GOT3 (cell line): ENCODE measurements around the gene RABAC1.
"Not testable (repeated sequence)": the region's sequence is repeated elsewhere in the genome, so short reads cannot be mapped to it uniquely, and the experiment has no call there.

Experiments
- DNase-seq: peaks from one replicate; lab custom pipeline; 2025; ENCODE audit warnings: mixed read lengths; lab: John Stamatoyannopoulos, UW

RABAC1 gene

DNA sequence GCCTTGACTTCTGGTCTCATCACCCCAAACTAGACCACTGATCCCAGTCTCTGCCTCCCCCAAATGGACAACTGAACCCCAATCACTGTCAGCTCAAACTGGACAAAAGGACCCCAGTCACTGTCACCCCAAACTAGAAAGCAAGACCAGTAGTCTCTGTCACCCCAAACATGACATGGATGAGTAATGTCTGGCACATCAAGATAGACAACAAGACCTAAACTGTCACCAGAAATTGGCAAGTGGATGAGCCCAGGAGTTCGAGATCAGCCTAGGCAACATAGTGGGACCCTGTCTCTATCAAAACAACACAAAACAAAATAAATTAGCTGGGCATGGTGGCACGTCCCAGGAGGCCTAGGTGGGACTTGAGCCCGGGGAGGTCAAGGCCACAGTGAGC lies 12.0 kb downstream of the RABAC1 start:
- DNase-seq, result no peak

DNA sequence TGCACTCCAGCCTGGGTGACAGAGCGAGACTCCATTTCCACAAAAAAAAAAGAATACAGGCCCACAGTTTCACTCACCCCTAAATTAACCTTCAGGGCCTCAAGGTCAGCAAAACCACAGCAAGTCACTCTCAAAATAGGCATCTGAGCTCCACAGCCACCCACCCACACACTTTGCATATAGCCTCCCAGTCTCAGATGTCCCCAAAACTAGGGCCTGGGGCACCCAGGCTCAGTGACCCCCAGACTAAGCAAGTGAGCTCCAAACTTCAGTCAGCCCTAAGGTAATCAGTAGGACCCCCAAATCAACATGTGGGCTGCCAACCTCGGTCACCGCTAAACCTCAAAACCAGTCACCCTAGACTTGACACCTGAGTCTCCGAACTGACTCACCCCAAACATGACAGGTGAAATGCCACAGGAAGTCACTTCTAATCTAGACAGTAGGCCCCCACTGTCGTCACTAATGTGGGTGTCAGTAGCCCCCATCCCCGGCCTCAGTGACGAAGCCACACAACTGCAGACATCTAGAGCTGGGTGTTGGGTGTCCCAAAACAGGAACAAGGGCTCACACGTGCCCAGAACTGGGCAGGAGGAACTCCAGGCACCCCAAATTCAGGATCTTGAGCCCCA lies 13.9 kb downstream of the RABAC1 start:
- no peak for DNase-seq

DNA sequence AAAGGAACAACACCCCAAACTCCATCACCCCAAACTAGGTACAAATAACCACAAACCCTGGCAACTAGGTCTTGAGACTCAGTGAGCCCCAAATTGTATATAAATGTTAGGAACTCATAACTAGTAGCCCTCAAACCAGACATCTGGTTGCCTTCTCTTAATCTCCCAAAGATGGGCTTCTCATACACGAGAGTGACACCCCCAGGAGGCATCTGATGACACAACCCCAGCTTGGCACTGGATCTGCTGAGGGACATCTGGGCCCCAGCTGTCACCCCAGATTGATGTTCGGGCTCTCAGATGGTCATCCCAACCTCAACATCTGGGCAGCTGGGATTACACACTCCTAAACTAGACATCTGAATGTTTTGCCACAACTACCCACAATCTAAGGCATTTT lies 14.8 kb downstream of the RABAC1 start:
- DNase-seq, result no peak

DNA sequence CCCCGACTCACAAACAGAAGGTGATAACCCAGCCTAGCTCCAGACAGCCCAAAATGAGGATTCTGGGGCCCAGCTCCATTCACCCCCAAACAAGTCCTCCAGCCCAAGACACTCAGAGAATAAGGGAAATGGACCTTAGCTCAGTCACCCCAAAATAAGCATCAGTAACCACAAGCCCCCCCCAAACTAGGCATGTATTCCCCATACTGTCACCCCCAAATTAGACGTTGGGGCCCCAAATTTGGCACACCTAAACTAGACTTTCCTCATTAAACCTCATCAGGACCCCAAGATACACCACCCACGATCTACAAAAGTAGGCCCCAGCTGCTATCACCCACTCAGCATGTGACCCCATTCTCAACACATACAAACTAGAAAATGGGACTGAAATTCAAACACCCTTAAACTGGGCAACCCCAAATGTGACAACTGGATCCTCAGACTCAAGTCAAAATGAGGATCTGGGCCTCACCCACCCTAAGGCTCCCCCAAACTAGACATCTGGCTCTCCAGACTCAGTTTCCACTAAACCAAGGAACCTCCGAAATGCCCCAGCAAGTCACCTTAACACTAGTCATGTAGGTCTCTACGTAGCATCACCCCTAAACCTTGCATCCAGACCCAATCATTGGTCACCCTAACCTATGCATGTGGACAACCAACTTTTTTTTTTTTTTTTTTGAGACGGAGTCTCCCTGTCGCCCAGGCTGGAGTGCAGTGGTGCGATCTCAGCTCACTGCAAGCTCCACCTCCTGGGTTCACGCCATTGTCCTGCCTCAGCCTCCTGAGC lies 17.5 kb downstream of the RABAC1 start:
- DNase-seq, result no peak

DNA sequence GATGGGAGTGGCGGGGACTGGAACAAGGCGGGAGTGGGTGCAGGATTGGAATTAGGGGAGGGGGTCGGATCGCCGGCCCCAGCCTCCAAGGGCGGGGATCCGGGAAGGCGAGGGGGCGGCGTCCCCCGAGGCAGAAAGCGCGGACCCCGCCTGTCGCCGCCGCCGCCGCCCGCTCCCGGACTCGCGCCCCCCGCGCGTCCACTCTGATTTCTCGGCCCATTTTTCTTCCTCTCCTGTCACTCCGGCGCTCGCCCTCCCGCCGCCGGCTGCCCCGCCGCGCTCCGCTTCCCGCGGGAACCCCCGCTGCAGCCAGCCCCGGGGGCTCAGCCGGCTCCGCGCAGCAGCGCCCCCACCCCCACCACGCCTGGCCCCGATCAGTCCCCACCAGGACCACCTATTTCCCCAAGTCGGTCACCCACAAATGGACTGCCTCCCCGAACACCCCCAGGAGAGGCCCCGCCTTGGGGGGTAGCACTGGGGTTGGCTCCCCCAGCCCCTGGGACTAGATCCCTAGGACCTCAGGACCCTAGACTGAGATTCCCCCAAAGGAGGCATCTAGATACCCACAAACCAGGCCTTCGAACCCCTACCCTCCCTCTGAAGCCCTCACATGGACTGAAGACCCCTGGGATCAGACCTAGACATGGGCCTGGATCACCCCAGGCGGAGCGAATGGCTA lies 18.3 kb downstream of the RABAC1 start:
- no peak for DNase-seq

DNA sequence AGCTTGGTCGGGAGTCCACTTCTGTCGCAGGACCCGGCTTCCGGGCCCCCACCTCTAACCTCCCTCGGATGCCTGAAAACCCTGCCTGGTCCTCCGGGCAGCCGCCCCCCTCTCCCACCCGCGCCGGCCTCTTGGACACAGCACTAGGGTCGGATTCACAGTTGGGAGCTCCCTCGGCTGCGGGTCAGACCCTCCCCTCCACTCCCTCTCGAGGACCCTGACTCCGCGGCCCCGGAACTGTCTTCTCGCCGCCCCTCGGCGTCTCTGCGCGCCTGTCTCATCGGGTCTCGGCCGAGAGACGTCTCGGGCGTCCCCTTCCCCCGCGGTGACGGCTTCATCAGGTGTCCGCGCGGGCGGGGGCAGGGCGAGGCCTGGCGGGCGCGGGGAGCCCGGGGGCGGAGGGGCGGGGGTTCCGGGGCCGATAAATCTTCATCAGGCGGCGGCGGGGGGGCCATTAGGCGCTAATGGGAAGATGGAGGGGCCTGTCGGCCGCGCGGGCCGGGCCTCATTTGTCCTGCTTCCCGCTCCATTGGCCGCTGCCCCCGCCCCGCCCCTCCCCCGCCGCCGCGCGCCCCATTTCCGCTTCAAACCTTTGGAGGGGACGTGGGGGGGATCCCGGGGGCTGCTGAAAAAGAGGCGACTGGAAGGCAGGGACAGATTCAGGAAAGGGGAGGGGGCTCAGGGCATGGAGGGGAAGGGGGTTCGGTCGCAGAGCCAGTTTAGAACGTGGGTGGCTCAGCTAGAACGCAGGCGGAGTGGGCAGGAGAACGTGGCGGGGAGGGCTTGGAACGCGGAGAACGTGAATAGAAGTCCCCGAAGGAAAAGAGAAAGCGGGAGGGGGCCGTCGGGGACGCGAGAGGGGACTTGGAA lies 19.0 kb downstream of the RABAC1 start:
- no peak for DNase-seq

DNA sequence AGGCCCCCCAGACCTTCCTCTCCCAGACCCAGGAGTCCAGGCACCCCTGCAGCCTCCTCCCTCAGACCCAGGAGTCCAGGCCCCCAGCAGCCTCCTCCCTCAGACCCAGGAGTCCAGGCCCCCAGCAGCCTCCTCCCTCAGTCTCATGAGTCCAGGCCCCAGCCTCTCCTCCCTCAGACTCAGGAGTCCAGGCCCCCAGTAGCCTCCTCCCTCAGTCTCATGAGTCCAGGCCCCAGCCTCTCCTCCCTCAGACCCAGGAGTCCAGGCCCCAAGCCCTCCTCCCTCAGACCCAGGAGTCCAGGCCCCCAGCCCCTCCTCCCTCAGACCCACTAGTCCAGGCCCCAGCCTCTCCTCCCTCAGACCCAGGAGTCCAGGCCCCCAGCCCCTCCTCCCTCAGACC lies 19.9 kb downstream of the RABAC1 start:
- not testable (repeated sequence) for DNase-seq

DNA sequence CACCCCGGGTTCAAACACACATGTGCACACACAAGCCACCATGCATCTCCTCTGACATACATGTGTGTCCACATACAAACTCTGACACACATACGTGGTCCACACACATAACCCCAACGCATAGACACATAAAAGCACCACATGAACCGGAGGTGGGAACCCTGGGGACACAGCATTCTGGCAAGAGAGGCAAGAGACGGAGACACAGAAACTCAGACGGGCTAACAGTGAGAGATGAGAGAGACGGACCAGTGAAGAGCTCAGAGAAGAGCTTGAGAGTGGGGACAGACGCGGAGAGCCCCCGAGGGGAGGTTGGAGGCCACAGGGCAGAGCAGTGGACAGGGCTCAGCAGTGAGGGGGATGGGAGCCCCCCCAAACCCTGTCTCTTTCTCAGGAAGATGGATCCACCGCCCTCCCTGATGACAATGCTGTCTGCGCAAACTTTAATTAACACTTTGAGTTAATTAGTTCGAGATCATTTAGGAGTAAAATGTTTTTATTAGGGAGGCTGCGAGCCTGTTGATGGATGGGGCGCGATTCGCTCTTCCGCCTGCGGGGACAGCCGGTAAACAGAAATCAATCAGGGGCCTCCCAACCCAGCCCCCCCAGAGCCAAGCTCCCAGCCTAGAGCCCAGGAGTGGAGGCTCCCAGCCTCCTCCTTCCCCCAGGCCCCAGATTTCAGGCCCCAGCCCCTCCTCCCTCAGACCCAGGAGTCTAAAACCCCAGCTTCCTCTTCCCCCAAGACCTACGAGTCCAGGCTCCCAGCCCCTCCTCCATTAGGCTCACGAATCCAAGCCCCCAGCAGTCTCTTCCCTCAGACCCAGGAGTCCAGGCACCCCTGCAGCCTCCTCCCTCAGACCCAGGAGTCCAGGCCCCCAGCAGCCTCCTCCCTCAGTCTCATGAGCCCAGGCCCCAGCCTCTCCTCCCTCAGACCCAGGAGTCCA lies 21.3 kb downstream of the RABAC1 start:
- no peak for DNase-seq

DNA sequence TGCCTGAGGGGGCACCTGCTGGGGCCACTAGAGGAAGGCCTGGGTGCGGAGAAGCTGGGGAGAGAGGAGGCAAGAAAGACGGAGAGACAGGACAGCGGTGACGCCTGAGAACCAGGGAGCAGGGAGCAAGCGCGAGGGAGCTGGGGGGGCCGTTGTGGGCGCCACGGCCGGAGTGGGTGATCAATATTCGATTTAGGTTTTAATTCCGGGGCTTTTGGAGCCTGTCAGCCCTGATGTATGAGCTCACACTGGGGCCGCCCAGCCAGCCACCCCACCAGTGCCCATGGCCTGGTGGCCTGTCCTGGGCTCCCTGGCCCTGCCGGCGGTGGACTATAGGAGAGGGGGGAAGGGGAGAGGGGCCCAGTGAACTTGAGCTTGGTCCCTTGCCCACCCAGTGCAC lies 22.2 kb downstream of the RABAC1 start:
- DNase-seq, result no peak

DNA sequence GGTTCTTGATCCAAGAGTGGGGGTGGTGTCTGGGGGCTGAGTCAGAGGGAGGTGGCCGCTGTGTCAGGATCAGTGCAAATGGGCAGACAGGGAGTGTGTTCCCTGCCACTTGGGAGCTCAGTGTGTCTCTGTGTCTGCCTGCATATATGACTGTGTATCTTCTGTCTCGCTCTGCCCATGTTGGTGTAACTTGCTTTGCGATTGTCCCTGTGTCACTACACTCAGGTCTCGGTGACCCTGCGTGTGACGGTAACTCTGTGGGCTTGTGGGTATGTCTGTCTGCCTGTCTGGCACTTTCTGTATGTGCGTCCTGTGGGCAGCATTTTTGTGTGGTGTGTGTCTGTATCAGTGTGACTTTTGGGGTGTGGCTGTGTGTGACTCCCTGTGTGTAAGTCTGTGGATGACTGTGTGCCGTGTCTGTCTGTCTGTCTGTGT lies 22.7 kb downstream of the RABAC1 start:
- DNase-seq, result no peak

DNA sequence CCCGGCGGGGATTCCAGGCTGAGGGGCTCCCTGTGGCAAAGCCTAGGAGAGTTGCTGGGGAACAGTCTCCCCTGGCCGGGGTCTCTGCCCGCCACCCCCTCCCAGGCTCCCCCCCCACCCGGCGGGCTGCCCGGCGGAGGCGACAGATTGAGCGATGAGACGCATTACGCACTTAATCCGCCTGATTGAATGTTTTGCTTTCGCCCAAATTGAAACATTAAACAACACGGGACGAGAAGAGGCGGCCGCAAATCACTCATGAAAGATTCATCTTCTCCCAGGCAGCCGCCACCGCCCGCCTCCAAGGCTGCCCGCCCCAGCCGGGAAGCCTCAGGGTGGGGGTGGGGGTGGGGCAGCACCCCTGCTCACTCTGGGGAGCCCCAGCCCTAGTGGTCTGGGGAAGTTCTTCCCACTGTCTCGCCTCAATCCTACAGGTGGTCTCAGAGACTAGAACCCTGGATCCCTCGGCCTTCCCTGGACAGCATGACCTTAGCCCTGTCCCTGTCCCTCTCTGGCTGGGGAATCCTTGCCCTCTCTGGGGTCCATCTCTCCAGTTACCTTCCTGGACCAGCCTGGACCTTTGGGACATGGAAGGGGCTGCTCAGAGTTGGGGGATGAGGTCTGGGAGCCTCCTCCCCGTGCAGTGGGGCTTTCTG lies 23.2 kb downstream of the RABAC1 start:
- DNase-seq, result no peak

DNA sequence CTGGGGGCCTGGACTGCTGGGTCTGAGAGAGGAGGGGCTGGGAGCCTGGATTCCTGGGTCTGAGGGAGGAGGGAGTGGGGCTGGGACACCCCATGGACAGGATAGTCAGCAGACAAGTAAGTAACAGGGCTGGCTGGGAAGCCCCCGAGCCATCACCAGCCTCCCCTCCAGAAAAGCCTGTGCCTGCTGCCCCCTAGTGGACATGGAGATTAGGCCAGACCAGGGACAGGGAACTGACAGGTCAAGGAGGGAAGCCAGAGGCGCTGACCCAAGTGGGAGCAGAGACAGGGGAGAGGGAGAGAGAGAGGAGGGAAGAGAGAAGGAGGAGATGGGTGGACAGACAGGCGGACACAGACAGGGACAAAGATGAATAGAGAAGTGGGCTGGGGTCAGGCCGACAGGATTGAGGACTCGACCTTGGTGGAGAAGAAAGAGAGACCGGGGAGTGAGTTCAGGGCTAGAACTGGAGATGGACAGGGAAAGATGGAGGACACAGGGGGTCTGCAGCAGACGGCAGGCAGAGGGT lies 24.2 kb downstream of the RABAC1 start:
- DNase-seq, result no peak

DNA sequence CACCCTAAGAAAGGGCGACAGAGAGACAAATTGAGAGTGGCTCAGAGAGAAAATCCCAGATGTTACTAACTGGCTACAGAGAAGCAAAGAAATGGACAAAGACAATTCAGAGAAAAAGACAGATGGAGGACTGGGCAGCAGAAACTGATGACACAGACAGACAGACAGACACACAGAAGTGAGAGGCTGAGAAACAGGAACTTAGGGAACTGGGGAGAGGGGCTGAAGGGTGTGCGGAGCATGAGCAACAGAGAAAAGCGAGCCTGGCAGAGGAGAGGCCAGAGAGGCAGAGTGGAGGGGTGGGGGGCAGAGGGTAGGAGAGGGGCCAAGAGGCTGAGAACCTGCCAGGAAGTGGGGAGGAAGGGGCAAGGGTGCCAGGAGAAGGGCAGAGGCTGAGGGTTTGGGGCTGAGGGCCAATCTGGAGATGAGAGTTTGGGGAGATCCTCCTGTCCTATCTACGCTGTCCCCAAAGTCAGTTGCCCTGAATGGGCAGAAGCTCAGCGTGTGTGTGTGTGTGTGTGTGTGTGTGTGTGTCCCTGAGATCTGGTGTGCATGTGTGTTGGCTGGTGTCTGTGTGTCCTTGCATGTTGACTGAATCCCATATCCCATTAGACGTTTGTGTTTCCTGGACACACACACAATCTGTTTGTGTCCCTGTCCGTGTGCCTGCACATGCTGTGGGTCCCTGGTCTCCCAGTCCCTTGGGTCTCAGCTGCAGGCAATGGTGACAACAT lies 25.3 kb downstream of the RABAC1 start:
- no peak for DNase-seq

DNA sequence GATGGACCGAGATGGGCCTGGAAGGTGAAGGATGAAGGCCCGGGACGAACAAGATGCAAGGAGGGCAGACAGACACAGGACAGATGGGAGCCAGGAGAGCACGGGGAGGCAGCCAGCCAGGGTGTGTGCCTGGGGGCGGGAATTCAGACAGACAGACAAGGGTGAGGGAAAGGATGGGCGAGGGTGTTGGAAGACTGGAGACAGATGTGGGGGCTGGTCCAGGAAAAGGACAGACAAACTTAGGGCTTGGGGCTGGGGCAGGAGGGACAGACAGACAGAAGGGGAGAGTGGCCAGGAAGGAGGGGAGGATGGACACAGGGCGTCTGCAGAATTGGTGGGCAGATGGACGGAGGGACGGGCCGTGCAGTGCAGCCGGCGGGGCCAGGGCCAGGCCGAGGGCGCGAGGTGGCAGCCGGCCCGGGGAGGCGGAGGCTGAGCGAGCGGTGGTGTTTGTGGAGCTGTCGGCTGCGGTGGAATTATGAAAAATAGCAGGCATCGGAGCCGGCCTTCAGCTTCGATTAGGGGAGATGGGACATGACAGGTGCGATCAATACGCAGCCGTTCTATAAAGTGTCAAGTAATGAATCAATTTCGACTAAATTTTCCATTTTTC lies 26.3 kb downstream of the RABAC1 start:
- no peak for DNase-seq

DNA sequence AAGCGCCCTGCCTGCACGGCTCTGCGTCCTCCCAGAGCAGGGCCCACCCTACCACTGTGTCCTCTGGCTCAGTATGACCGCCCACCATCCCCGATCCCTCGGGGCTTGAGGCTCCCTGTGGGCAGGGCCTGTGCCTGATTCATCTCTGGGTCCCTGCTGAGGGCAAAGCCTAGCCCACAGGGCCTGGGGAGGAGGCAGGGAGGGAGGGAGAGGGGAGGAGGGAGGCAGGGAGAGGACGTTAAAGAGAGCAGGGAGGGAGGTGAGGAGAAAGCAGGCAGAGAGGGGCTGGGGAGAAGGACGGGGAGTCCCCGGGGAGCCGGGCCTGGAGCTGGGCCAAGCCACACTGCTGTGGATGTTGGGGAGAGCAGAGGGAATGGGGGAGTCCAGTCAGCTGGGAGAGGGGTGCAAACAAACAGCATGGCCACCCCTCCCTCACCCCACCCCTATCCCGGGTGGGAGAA lies 26.8 kb downstream of the RABAC1 start:
- no peak for DNase-seq

DNA sequence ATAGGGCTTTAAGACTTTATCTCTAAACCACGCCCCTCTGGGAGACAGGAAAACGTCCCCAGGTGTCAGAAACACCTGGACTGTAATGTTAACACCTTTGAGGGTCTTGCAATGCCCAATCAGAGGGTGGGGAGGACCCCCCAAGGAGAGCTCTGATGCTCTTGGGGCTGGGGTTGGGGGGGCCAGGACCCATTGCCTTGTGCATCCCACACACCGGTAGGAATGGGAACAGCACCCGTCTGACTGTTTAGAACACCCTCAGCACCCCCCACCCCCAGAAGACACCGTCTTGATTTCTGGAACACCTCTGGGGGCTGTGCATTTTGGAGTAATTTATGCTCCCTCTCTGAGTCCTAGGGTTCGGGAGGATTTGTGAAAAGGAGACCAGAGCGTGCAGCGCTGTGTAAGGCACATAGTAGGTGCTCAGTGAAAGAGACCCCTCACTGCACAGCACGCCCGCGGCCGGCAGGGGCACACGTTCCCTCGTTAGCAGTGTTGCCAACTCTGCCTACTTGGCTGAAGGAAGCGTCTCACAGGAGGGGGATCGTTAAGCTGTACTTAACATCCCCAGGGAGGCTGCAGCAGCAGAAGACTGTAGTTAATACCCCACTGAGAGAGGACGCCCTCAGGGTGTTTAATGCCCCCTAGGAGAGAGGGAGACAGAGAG lies 28.1 kb downstream of the RABAC1 start:
- DNase-seq, result no peak

DNA sequence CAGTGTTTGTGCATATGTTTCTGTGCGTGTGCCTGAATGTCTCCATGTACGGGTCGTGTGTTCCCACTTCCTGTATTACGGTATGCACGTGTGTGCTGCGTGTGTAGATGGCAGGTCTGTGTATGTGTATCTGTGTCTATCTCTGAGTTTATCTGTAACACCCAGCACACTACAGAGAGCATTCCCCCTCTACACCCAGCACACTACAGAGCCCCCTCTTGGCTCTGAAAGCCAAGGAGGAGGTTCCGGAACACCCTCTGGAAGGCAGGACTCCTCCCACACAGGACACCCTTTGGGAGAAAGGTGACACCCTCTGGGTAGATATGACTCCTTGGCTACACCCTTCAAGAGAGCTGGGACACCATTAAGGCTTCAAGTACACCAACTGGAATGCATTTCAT lies 28.8 kb downstream of the RABAC1 start:
- no peak for DNase-seq

DNA sequence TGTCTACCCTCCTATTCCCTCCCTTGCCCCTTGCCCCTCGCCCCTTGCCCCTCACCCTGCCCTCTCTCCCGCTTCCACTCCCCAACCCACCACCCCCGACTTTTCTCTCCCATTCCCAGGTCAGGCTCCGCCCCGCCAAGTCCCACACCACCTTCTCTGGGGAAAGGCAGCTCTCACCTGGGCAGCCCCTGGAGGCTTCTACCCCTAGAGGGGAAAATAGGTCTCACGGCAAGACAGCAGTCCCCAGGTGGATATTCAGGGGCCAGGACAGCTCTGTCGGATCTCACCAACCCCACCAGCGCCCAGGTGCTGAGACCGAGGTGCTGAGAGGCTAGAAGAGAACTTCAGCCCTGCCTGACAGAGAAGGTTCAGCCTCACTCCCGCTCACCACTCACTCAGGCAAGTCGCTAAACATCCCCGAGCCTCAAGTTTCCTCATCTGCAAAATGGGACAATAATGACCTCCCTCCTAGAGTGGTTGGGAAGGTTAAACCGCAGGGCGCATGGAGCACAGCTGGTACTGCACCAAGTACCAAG lies 29.5 kb downstream of the RABAC1 start:
- DNase-seq, result no peak
